Peyer's patch (tissue), 4 donors: Measurements from ENCODE around the gene ELF4.

Experiments used
- CTCF ChIP-seq, 6 experiments: fragments of 450-650 bp in 4 of 6; fragments of 200-600 bp in 2 of 6; sonication (generic) in 1 of 6; IDR thresholded peaks; one replicate each; pipeline ENCODE4 v1.5.1; 2017 to 2019; ENCODE audit warnings: antibody characterized with exemption in 6 of 6, mild to moderate bottlenecking in 3 of 6, moderate library complexity in 1 of 6
- POLR2A ChIP-seq, 2 donors: fragments of 450-650 bp; IDR thresholded peaks; one replicate each; pipeline ENCODE4 v1.5.1; 2017; ENCODE audit warnings: antibody characterized with exemption in 2 of 2, mild to moderate bottlenecking in 2 of 2, moderate library complexity in 2 of 2

DNA sequence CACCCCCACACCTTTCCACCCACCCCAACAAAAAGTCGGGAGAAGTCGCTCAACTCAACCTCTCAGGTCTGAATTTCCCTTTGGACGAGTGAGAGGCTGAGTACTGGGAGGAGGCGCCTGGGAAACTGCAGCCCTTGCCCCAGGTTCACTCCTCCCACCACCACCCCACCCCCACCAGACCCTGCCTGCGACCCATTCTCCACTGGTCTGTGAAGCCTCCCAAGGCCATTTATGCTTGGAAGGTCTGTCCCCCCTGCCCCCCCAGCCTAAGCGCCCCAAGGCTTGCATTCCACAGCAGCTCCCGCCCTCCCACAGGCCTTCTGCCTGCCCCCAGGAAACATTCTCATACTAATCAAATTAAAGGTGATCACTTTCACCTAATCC lies 27.2 kb downstream of the ELF4 start:
- TF ChIP-seq CTCF (IDR thresholded peaks at IDR 0.05): no peak
- no peak for TF ChIP-seq POLR2A (IDR thresholded peaks at IDR 0.05)
